ENCODE data around the gene HJV.

Gene HJV

GRCh38 chr1:145992958-145993617, 28.4 kb downstream of the HJV start:
- no peak for FAIRE-seq

GRCh38 chr1:145992502-145992936, 29.0 kb downstream of the HJV start:
- FAIRE-seq = no peak

DNA sequence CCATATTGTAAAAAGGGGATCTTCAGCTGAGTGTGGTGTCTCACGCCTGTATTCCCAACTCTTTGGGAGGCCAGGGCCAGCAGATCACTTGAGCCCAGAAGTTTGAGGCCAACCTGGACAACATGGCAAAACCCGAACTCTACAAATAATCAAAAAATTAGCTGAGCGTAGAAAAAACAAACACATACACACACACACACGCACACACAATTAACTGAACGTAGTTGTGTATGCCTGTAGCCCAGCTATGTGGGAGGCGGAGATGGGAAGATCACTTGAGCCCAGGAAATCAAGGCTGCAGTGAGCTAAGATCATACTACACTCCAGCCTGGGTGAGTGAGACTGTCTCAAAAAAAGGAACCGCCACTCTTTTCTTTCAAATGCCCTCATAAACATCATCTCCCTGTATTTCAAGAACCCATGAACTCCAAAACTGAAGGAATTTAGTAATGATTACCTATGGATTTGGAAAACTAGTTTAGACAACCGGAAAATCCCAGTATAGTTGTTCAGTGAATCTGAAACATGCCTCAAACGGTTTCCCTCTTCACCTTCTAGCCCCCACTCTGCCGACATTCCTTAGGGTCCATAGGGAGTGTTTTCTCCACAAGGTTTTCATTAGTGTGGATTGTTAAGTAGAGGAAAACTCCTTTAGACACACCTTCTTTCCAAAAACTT, 29.7 kb downstream of the HJV start:
- FAIRE-seq = peak; percentile 74

GRCh38 chr1:145990249-145990855, 31.2 kb downstream of the HJV start:
- FAIRE-seq = no peak

GRCh38 chr1:145988773-145989172, 32.8 kb downstream of the HJV start:
- no peak for FAIRE-seq

DNA sequence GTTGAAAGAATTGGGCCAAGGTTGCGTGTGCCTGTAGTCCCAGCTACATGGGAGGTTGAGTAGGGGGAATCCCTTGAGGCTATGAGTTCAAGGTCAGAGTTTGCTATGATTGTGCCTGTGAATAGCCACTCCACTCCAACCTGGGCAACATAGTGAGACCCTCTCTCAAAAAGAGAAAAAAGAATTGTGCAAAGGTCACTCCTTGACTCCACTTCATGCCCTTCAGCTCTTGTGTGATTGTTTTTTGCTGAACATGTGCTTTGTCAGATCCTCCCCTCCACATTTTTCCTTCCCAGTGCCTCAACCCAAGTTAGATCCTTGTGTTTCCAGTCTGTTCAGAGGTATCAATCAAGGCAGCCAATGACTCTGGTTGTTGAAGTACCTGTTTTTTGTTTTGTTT, 33.6 kb downstream of the HJV start:
- FAIRE-seq = no peak

GRCh38 chr1:145986551-145986950, 35.0 kb downstream of the HJV start:
- no peak for FAIRE-seq

DNA sequence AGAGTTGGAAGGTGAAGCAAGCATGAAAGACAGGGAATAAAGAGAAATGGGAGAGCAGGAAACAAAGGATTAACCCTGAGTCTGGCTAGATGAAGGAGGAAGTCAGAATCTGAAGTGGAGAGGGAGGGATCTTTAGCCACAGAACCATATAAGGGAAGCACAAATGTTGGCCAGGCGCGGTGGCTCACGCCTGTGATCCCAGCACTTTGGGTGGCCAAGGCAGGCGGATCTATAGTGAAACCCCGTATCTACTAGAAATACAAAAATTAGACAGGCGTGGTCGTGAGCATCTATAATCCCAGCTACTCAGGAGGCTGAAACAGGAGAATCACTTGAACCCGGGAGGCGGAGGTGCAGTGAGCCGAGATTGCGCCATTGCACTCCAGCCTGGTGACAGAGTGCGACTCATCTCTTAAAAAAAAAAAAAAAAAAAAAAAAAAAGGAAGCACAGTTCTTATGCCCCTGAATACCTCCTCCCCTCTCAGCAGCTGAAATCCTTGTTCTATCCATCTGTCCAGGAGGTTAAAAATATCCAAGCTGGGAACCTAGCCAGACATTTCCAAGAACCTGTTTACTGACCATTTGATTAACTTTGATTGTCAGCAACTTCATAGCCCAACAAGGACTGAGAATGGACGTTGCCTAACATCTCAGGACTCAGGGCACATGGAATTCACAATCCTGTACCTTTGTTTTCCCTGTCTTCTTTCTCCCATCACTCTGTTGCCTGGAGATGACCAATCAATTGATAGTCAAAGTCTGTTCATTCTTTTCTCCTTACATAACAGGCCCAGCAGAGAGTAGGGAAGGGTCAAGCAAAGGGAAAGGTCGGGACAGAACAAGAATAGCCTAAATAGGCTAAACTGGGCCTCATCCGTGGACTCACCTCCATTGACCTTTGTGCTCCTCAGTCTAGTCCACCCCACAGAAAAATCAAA, 35.8 kb downstream of the HJV start:
- peak; percentile 96 for FAIRE-seq

DNA sequence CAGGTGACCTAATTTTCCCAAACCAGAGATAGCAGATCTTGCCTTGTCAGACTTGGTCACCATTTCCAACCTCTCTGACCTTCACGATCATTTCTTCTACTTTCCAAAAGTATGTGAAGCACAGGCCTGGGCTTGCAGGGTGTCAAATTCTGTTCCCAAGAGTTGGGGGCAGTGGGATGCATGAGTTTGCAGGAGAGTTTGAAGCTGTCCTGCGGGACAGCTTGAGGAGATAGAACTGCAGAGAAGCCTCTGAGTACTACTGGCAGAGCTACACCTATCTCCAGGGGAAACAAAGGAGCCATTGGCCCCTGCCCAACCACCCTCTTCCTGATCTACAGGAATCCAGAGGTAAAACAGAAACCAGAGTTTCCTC, 36.4 kb downstream of the HJV start:
- no peak for FAIRE-seq

GRCh38 chr1:145983960-145984830, 37.3 kb downstream of the HJV start:
- FAIRE-seq = no peak

GRCh38 chr1:145983206-145983675, 38.3 kb downstream of the HJV start:
- no peak for FAIRE-seq

DNA sequence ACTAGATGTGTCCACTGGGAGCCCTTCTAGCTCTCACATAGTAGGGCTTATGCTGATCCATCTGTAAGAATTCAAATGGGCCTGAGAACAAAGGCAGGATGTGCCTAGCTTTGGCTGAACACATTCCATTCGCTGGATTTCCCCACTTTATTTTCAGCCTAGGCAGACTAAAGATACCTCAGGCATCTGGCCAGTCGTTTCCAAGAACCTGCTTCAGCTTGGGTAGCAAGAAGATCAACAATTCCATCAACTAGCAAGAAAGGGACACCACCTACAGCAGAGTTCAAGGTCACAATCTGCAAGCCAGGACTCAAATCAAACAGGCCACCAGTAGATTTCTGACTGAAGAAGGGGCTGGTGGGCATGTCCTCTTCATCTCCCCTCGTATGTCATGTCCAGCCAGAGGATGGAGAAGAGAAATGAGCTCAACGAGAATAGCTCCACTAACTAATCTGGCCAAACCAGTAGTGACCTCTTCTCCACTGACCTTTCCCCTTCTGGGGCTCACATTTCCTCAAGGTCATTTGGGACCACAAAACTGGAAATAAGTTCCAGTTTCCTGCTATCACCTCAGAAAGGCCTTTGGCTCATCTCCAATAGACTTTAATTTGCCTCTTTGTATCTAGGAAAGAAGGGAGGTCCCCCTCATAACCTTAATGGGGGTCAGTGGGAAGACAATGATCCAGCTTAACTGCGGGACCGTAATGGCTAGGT, 39.4 kb downstream of the HJV start:
- no peak for FAIRE-seq

DNA sequence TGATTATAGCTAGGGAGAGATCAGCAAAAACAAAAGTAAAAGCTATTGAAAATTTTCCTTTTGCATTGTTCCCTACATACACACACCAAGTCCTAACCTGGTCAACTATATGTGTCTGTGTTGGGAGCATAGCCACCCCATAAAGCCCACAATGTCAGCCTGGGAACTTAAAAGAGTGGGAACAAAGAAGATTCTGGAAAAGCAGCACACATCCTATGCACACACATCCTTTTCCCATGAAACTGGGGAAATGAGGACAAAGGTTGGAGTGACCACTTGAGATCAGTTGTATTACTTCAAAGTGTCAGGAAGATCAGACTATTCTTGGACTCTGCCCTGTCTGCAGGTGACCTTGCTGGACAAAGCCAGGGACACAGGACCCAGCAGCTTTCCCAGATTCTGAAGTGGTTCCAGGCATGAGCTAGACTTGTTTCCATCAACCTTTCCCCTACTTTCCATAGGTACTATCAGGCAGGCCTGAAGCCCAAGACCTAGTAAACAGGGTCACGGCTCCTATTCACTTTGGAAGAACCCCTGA, 41.0 kb downstream of the HJV start:
- no peak for FAIRE-seq

GRCh38 chr1:145979746-145980456, 41.6 kb downstream of the HJV start:
- no peak for FAIRE-seq

DNA sequence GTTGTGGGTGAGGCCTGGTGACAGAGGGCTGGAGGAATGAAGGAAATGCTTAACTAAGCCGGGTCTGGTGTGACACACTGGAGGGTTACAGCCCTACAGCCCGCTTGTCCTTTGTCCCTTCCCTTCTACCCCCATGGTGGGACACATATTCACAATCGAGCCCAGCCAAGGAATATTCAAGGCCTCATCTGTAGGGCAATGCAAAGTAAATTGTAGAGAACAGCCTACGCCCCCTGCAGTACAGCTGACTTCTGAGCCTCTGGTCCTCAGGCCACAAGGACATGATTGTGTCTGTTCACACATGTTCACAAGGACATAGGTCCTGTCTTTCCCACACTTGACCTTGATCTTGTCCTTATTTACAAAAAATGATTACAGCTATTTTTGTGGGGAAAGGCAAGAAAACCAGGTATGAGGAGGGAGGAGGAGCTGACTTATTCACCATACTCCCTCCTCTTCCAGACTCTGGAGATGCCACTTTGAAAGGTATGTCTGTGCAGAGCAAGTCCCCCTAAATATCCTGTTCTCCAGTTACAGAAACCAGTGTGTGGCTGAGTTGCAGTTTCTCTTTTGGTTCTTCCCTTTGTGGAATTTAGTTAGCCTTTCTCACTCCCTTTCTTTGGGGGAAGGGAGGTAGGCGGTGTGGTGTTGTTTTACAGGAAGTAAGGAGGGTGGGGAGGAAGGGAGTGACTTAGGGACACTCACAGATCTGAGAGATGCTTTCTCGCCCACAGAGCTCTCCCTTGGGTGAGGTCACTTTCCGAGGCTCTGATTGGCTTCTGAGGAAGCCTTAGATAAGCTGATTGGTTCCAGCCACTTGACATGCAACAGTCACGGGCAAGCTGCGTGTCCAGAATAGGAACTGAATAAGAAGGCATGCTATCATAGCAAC, 42.4 kb downstream of the HJV start:
- FAIRE-seq = peak; percentile 90

DNA sequence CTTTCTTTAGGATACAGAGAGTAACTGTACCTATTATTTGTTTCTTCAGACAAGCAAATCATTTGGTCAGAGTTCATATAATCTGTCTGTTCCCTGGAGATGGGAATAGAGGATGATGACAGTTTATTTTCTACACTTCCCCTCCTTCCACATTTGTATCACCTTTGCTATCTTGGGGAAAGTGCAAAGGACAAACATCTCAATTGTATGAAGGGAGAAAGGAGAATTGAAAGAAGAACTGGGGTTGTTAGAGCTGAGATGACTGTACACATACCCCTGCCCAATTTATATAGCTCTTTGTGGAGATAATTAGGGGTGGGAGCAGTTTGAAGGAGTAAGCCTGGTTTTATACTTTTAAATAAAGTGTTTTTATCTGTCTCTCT, 43.1 kb downstream of the HJV start:
- no peak for FAIRE-seq

GRCh38 chr1:145977486-145978470, 43.8 kb downstream of the HJV start:
- peak; percentile 96 for FAIRE-seq

DNA sequence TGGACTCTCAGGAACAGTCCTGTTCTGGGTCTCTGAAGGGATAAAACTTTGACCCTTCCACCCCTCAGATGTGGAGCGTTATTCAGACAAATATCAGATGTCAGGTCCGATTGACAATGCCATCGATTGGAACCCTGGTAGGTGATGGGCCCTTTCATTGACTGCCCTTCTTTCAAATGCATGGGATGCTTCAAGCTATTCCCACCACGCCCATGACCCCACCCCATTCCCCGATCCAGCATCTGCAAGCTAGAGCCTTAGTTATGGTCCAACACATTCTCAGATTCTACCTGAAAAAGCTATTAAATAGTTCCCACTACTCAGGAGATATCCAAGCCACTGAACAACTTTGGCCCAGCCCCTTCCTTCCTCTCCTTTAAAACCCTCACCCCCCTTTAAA, 44.5 kb downstream of the HJV start:
- FAIRE-seq = no peak

All from islet of Langerhans (tissue), 1 donor.